Glutamatergic neuron (in vitro differentiated cells): ENCODE measurements around the gene C1QBP. TPM values are rescaled to one million over a fixed set of nuclear protein-coding genes. Genes with fewer than 3 reads are reported as not detected.

Experiments used
- DNase-seq: peaks from one replicate; pipeline ENCODE4 v3.0.0; 2022
- H3K27ac Mint-ChIP-seq: one replicate; pipeline ENCODE4 v1.8.0; 2020; ENCODE audit warnings: mild to moderate bottlenecking, mixed read lengths, inconsistent platforms; ENCODE audit not compliant: unreplicated experiment
- H3K27me3 Mint-ChIP-seq: one replicate; pipeline ENCODE4 v1.8.0; 2020; ENCODE audit warnings: mild to moderate bottlenecking, moderate library complexity, mixed read lengths, inconsistent platforms; ENCODE audit not compliant: unreplicated experiment
- H3K36me3 Mint-ChIP-seq: one replicate; pipeline ENCODE4 v1.8.0; 2020; ENCODE audit warnings: mild to moderate bottlenecking, mixed read lengths, inconsistent platforms; ENCODE audit not compliant: unreplicated experiment
- H3K4me1 Mint-ChIP-seq: one replicate; pipeline ENCODE4 v1.8.0; 2020; ENCODE audit warnings: mild to moderate bottlenecking, low read depth, mixed read lengths, inconsistent platforms; ENCODE audit not compliant: unreplicated experiment
- H3K4me3 Mint-ChIP-seq: one replicate; pipeline ENCODE4 v1.8.0; 2020; ENCODE audit warnings: mild to moderate bottlenecking, mixed read lengths, inconsistent platforms; ENCODE audit not compliant: unreplicated experiment
- H3K9me3 Mint-ChIP-seq: one replicate; pipeline ENCODE4 v1.8.0; 2020; ENCODE audit warnings: mild to moderate bottlenecking, moderate library complexity, mixed read lengths, inconsistent platforms; ENCODE audit not compliant: unreplicated experiment
- long read RNA-seq: library from polyadenylated mRNA; unstranded; transcript quantifications from one replicate; pipeline ENCODE4 v2.0.0, GENCODE V29; 2020; ENCODE audit not compliant: unreplicated experiment
- total RNA-seq: library from RNA; stranded (reverse); fragmentation: NEBNext Ultra II Directional; extraction: Animal tissue kit (Norgen Biotek cat#: 25700); gene quantifications from one replicate; pipeline ENCODE4 v1.2.1, GENCODE V29; 2021; ENCODE audit not compliant: unreplicated experiment
- TF ChIP-seq, protein P1 (sequence below): fragments of 200-600 bp; sonication (generic); IDR thresholded peaks from one replicate; pipeline ENCODE4 v1.5.0; 2021; ENCODE audit not compliant: partially characterized antibody, unreplicated experiment

Gene C1QBP
- 96.4 TPM for total RNA-seq
- long read RNA-seq, transcript C1QBP-201 (6 exons, 1,169 nt), result major isoform, 238 of 245 reads
- long read RNA-seq, partial matches to known transcripts, result 0 of 245 reads
- long read RNA-seq, other reads (novel, unspliced or antisense), result 7 of 245 reads

DNA sequence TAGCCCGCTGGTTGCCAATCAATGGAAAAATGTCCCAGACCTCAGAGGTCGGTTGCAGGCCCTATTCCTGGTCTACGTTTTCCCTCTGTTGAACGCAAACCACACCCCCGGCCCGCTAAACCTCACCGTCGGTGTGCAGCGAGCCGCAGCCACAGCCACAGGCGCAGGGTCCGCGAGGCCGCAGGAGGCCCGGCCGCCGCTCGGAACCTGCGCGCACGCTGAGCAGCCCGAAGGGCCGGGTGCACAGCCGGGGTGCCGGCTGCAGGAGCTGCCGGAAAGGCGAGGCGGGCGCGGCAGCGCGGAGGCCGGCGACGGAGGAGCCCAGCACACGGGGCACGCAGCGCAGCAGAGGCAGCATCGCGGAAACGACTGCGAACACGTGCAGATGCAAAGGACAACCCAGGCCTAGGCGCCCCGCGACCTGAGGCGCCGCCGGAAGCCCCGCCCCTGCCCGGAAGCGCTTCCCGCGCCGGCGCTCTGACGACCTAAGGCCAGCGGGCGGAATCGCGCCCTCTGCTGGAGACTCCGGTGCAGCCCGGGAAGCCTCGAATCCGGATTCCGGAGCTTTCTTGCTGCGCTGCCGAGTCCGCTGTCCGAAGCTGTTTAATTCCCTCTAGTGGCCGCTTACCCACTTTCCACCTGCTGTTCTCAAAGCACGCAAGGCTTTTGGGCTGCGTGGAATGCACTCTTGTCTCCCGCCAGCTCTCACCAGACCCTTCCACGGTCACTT lies at the start of gene C1QBP:
Gene C1QBP, minus strand, starts transcription at position 440 of the 730 bp plus-strand sequence. Its CDS starts 82 bp downstream, at position 358.
- no peaks in the 10 kb centered on the region for H3K27me3 Mint-ChIP-seq
- peaks cover 4% of the 10 kb centered on the region for H3K9me3 Mint-ChIP-seq
- H3K27ac Mint-ChIP-seq, result peak within 1 kb of the TSS; percentile 59
- TF ChIP-seq, protein P1, sequence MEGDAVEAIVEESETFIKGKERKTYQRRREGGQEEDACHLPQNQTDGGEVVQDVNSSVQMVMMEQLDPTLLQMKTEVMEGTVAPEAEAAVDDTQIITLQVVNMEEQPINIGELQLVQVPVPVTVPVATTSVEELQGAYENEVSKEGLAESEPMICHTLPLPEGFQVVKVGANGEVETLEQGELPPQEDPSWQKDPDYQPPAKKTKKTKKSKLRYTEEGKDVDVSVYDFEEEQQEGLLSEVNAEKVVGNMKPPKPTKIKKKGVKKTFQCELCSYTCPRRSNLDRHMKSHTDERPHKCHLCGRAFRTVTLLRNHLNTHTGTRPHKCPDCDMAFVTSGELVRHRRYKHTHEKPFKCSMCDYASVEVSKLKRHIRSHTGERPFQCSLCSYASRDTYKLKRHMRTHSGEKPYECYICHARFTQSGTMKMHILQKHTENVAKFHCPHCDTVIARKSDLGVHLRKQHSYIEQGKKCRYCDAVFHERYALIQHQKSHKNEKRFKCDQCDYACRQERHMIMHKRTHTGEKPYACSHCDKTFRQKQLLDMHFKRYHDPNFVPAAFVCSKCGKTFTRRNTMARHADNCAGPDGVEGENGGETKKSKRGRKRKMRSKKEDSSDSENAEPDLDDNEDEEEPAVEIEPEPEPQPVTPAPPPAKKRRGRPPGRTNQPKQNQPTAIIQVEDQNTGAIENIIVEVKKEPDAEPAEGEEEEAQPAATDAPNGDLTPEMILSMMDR, result peak; percentile 99
- peaks cover 15% of the 10 kb centered on the region for H3K4me1 Mint-ChIP-seq
- peak within 1 kb of the TSS; percentile 90 for H3K4me3 Mint-ChIP-seq
- H3K36me3 Mint-ChIP-seq, result no peaks in the 10 kb centered on the region
- DNase-seq, result peak; percentile 95

DNA sequence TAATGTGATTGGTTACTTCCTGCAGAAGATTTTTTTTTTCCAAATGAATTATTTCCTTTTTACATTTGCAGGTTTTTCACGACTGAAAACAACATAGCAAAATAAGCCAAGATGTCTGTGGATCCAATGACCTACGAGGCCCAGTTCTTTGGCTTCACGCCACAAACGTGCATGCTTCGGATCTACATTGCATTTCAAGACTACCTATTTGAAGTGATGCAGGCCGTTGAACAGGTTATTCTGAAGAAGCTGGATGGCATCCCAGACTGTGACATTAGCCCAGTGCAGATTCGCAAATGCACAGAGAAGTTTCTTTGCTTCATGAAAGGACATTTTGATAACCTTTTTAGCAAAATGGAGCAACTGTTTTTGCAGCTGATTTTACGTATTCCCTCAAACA lies 49.8 kb upstream of the C1QBP start:
- no peak for DNase-seq
- peaks cover 5% of the 10 kb centered on the region for H3K36me3 Mint-ChIP-seq
- H3K9me3 Mint-ChIP-seq, result peaks cover 6% of the 10 kb centered on the region
- H3K4me3 Mint-ChIP-seq, result no peak overlapping the region
- no peak overlapping the region for H3K27ac Mint-ChIP-seq
- TF ChIP-seq, protein P1, result no peak
- H3K27me3 Mint-ChIP-seq, result peaks cover 3% of the 10 kb centered on the region
- peaks cover 7% of the 10 kb centered on the region for H3K4me1 Mint-ChIP-seq

- H3K27ac Mint-ChIP-seq, result peak within 1 kb of the TSS; percentile 93
- TF ChIP-seq, protein P1, result no peak
- peaks cover 6% of the 10 kb centered on the region for H3K9me3 Mint-ChIP-seq
- H3K4me3 Mint-ChIP-seq, result peak within 1 kb of the TSS; percentile 100
- DNase-seq, result peak; percentile 94
- peaks cover 7% of the 10 kb centered on the region for H3K4me1 Mint-ChIP-seq
- H3K36me3 Mint-ChIP-seq, result no peaks in the 10 kb centered on the region
- H3K27me3 Mint-ChIP-seq, result peaks cover 3% of the 10 kb centered on the region
Observed at GRCh38 chr17:5486206-5487124, 47.5 kb upstream of the C1QBP start, which contains the start of gene MIS12. Gene MIS12, plus strand, starts transcription at chr17:5486566. Its CDS starts 2,297 bp downstream, at chr17:5488863.

DNA sequence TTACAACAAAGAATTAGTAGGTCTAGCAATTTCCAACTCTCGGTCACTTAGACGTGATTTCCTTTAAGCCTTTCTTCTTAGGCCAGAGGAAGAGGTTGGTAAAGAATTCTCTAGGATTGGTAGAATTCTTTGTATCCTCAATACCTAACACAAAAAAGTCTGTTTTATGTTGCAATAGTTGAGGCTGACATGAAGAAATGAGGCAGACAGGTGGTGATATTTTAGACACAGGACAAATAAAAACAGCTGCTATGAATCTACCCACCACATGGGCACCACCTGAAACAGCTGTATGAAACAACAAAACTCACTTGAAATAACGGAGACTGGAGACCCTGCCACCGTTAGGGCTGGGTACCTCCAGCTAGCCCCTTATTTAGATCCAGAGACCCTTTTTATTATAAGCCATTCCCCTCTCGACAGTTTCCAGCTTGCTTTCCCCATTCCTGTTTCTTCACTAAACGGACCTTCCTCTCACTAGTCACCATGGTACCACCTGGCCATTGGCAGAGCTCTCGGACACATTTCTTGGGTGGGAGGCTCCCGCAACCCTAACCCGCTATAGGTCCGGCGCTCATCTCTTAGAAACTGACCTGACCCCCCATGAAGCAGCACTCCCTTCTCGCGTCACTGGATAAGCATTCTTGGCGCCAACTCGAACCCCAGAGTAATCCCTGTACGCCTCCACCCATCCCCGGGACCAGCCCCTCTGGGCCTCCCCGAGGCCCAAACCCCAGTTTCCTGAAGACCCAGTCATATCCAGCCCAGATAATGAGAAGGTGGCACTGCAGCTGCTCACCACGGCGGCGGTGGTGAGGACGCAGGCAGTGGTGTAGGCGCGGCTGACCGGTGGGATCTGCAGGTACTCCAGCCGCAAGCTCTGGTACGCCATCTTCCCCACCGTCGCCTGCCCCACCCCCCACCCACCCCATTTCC lies 46.6 kb upstream of the C1QBP start, which contains the start of gene DERL2:
Gene DERL2, minus strand, starts transcription at position 909 of the 936 bp plus-strand sequence. Its CDS starts 17 bp downstream, at position 892.
- peaks cover 7% of the 10 kb centered on the region for H3K4me1 Mint-ChIP-seq

More for the DNA sequence above, 46.6 kb upstream of the C1QBP start, which contains the start of gene DERL2:
- Mint-ChIP-seq H3K36me3 (no peaks in the 10 kb centered on the region), H3K4me3 (peak within 1 kb of the TSS; percentile 100), H3K27me3 (peaks cover 3% of the 10 kb centered on the region), H3K27ac (peak within 1 kb of the TSS; percentile 93), H3K9me3 (peaks cover 6% of the 10 kb centered on the region)
- TF ChIP-seq, protein P1, result no peak
- DNase-seq, result no peak
